GM23248 (cell line): ENCODE data around the gene NDUFS7.

Experiments used
- EZH2 ChIP-seq: fragments of 200-600 bp; sonication (generic); IDR thresholded peaks from 2 replicates; pipeline ENCODE4 v1.6.1; 2018; ENCODE audit warnings: antibody characterized with exemption, mild to moderate bottlenecking; ENCODE audit not compliant: insufficient read depth, poor library complexity, severe bottlenecking
- EZH2phosphoT487 ChIP-seq: fragments of 200-600 bp; sonication (generic); IDR thresholded peaks from 2 replicates; pipeline ENCODE4 v1.6.1; 2018; ENCODE audit warnings: antibody characterized with exemption, moderate library complexity, mild to moderate bottlenecking, low read depth; ENCODE audit not compliant: insufficient read depth

DNA sequence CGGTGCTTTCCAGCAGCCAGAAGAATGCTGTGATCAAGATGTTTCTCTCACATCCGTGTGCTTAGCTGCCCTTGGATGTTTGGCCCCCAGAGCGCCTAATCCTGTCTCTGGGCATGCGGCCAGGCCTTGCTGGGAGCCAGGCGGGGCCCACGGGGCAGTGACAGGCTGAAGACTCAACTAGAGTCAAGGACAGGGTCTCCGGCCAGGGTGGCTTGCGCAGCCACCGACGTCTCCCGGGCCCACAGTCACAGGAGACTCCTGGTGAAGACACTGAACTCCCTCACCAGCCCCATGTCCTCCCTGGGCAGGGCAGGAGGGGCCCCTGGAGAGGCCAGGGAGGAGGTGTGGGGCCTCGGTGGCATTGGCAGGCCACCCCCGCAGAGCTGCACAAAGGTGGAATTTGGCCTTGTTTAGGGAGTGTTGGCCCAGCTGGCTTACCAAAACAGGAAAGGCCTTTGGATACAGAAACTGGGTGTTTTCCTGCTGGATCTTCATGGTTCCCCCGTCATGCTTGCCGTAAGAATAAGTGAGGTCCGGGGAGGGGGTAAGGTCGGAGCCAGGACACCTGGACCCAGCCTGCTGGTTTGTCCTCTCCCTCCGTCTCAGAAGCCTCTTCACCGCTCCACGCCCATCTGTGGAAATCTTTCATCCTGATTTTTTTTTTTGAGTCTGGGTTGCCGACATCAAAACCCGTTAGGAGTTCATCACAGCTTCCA, 10.0 kb upstream of the NDUFS7 start:
- TF ChIP-seq EZH2, result no peak
- no peak for TF ChIP-seq EZH2phosphoT487
